HepG2 (cell line): ENCODE data around the gene BEND4. TPM values are rescaled to one million over a fixed set of nuclear protein-coding genes. Genes with fewer than 3 reads are reported as not detected.

Experiments
- ATAC-seq: fragments of 200-7000 bp; cut with Tn5 transposase; 3 replicates; pipeline ENCODE4 v1.9.1; 2020; ENCODE audit warnings: mild to moderate bottlenecking, moderate library complexity
- BruUV-seq: library from RNA; stranded (reverse); fragments of 400-500 nt; replicated peaks from 2 replicates; lab custom pipeline; 2021; lab: Mats Ljungman, UMichigan
- CTCF ChIA-PET: fragments of 300-600 bp; formaldehyde crosslinking; extraction: SDS; loops from one replicate; lab custom pipeline; 2021; ENCODE audit warnings: low total read pairs, inconsistent platforms, low intra/inter-chr PET ratio; lab: Yijun Ruan, JAX
- POLR2A ChIA-PET: fragments of 350-600 bp; sonication (Branson Sonifier 250); formaldehyde crosslinking; loops from one replicate; lab custom pipeline; 2020; ENCODE audit warnings: antibody characterized with exemption, inconsistent platforms; lab: Yijun Ruan, JAX
- DNase-seq: peaks from one replicate; pipeline ENCODE4 v3.0.0-alpha.2; 2015; ENCODE audit warnings: low spot score
- FAIRE-seq: peaks from 3 replicates; lab custom pipeline; 2011; peaks lifted over from hg19 to GRCh38; lab: Jason Lieb, UNC
- H2AFZ ChIP-seq: one replicate; pipeline ENCODE4 v1.6.1; 2011; ENCODE audit warnings: low read length, inconsistent platforms
- H3K27ac ChIP-seq: fragments of 300-600 bp; 3 replicates; pipeline ENCODE4 v1.8.0; 2011; ENCODE audit warnings: mixed run types, mild to moderate bottlenecking, mixed read lengths, low read length, inconsistent platforms; ENCODE audit not compliant: insufficient read depth; ENCODE audit errors: extremely low read length
- H3K27me3 ChIP-seq, 2 experiments: fragments of 200-600 bp in 1 of 2; 2 replicates in 1 of 2; 3 replicates in 1 of 2; pipeline versions ENCODE4 v1.6.0 to v1.8.0; 2011; ENCODE audit warnings: low read length in 2 of 2, mild to moderate bottlenecking in 2 of 2, moderate library complexity in 2 of 2, inconsistent platforms in 1 of 2; ENCODE audit not compliant: insufficient read depth in 2 of 2, control insufficient read depth in 1 of 2
- H3K36me3 ChIP-seq, 2 experiments: fragments of 200-600 bp in 1 of 2; replicated peaks in 1 of 2; 2 replicates in 1 of 2; 3 replicates in 1 of 2; pipeline versions ENCODE4 v1.5.1 to v1.8.0; 2011; ENCODE audit warnings: low read length in 2 of 2, inconsistent platforms in 1 of 2; ENCODE audit not compliant: insufficient read depth in 2 of 2, control insufficient read depth in 1 of 2
- H3K4me1 ChIP-seq: 2 replicates; pipeline ENCODE4 v1.5.1; 2012; ENCODE audit warnings: low read length, inconsistent platforms; ENCODE audit not compliant: insufficient read depth
- H3K4me2 ChIP-seq: 2 replicates; pipeline ENCODE4 v1.6.0; 2011; ENCODE audit warnings: low read depth, low read length, inconsistent platforms
- H3K4me3 ChIP-seq, 3 experiments: fragments of 200-600 bp in 1 of 3; sonication (generic), shearing (Covaris generic) in 1 of 3; replicated peaks in 1 of 3; 2 replicates each; pipeline ENCODE4 v1.5.1; 2011 to 2016; ENCODE audit warnings: low read length in 3 of 3, inconsistent platforms in 2 of 3, low read depth in 2 of 3, mild to moderate bottlenecking in 2 of 3, control low read depth in 1 of 3, mixed read lengths in 1 of 3; ENCODE audit not compliant: insufficient read depth in 1 of 3
- H3K79me2 ChIP-seq: one replicate; pipeline ENCODE4 v1.6.1; 2011; ENCODE audit warnings: low read length, inconsistent platforms; ENCODE audit not compliant: insufficient read depth
- H3K9ac ChIP-seq: 2 replicates; pipeline ENCODE4 v1.6.0; 2011; ENCODE audit warnings: mild to moderate bottlenecking, low read depth, low read length, inconsistent platforms; ENCODE audit not compliant: insufficient read depth
- H3K9me3 ChIP-seq: 2 replicates; pipeline ENCODE4 v1.5.1; 2012; ENCODE audit warnings: mild to moderate bottlenecking, low read length
- H4K20me1 ChIP-seq: 2 replicates; pipeline ENCODE4 v1.6.0; 2011; ENCODE audit warnings: inconsistent platforms, mild to moderate bottlenecking, low read length, moderate library complexity; ENCODE audit not compliant: insufficient read depth
- FOXJ3 ChIP-seq: sonication (generic); formaldehyde crosslinking; IDR thresholded peaks from 2 replicates; pipeline ENCODE4 v1.4.0; 2020; ENCODE audit warnings: missing genetic modification reagents, mild to moderate bottlenecking, borderline replicate concordance
- KLF13 ChIP-seq: sonication (generic); formaldehyde crosslinking; IDR thresholded peaks from 2 replicates; pipeline ENCODE4 v1.4.0; 2020; ENCODE audit warnings: mild to moderate bottlenecking, missing genetic modification reagents
- MBNL3 ChIP-seq: fragments of 250-450 bp; sonication (Bioruptor Pico); conservative IDR thresholded peaks from 2 replicates; pipeline ENCODE4 v1.8.0; 2022; ENCODE audit warnings: mild to moderate bottlenecking, inconsistent platforms
- NCOA2 ChIP-seq: sonication (generic); formaldehyde crosslinking; IDR thresholded peaks from 2 replicates; pipeline ENCODE4 v1.8.0; 2022; ENCODE audit warnings: inconsistent platforms
- ZNF225 ChIP-seq: sonication (generic); formaldehyde crosslinking; IDR thresholded peaks from 2 replicates; pipeline ENCODE4 v1.4.0; 2020; ENCODE audit warnings: mild to moderate bottlenecking, missing genetic modification reagents
- ZNF512B ChIP-seq: sonication (generic); formaldehyde crosslinking; IDR thresholded peaks from 2 replicates; pipeline ENCODE4 v1.5.1; 2020; ENCODE audit warnings: missing genetic modification reagents, mild to moderate bottlenecking, borderline replicate concordance
- ZNF574 ChIP-seq: sonication (generic); formaldehyde crosslinking; IDR thresholded peaks from 2 replicates; pipeline ENCODE4 v1.4.0; 2020; ENCODE audit warnings: missing genetic modification reagents
- ZNF780A ChIP-seq: sonication (generic); formaldehyde crosslinking; IDR thresholded peaks from 2 replicates; pipeline ENCODE4 v1.8.0; 2022; ENCODE audit warnings: mild to moderate bottlenecking, missing genetic modification reagents, moderate library complexity
- WGBS: methylation state at CpG from one replicate; pipeline ENCODE4 v1.1.6; 2017; ENCODE audit warnings: low lambda C conversion rate; 5-methylcytosine and 5-hydroxymethylcytosine counted together
- in situ Hi-C: cut with HindIII; loops from 2 replicates; pipeline ENCODE4 v1.10.0; 2017; ENCODE audit warnings: low pct_unique_long_range_greater_than_20kb; ENCODE audit not compliant: extremely low pct_ligation_motif_present
- intact Hi-C: fragments of 100-400 bp; cut with micrococcal nuclease; formaldehyde crosslinking; loops from one replicate; pipeline ENCODE4 v1.10.0; 2022; ENCODE audit not compliant: unreplicated experiment
- polyA plus RNA-seq, 8 experiments: library from polyadenylated mRNA; depleted of rRNA in 3 of 8; stranded (reverse) in 7 of 8; unstranded in 1 of 8; fragments of >200 nt; fragmentation: Illumina TruSeq in 4 of 8; extraction: Trizol in 4 of 8; gene quantifications; 2 replicates each; pipeline versions ENCODE4 v1.2.1 to v1.2.3, GENCODE V29; 2011 to 2016; ENCODE audit warnings: low read depth in 4 of 8, missing spikeins in 1 of 8, mixed read lengths in 1 of 8; ENCODE audit not compliant: insufficient read depth in 1 of 8
- total RNA-seq, 5 experiments: library from RNA; depleted of rRNA; stranded (reverse); fragments of >200 nt; fragmentation: Illumina TruSeq; extraction: Trizol; gene quantifications; 2 replicates each; pipeline ENCODE4 v1.2.3, GENCODE V29; 2016; ENCODE audit warnings: low read depth in 1 of 5
- TF ChIP-seq, protein P1 (sequence below), 2 experiments: sonication (generic) in 1 of 2; formaldehyde crosslinking in 1 of 2; IDR thresholded peaks; 2 replicates each; pipeline versions ENCODE4 v1.6.1 to v1.9.0; 2014 to 2022; ENCODE audit warnings: antibody characterized with exemption in 1 of 2, borderline replicate concordance in 1 of 2, inconsistent platforms in 1 of 2, low read depth in 1 of 2, missing genetic modification reagents in 1 of 2
- TF ChIP-seq, protein P2 (sequence below): sonication (generic); formaldehyde crosslinking; IDR thresholded peaks from 2 replicates; pipeline ENCODE4 v1.4.0; 2020; ENCODE audit warnings: missing genetic modification reagents

Gene BEND4
- total and polyA plus RNA-seq, 2 of the 13 experiments (the other 11 are each of a cell fraction or from before 2014, with no cell fraction given): not detected

DNA sequence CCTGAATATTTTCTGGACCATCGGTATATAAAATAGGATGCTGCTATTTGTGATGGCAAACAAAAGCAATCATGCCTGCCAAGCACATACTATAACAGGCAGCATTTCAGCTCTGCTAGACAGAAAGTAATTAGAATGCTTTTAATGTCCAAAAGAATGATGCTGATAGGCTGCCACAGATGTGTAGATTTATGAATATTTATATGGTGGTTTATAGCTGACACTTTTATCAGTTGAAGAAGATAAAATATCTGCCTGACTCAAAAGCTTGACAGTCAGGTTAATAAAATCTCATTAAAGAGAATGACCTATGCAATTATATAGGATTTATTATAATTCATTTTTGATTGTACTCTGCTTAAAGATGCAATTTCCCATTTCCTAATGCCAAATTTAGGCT, 4.0 kb downstream of the BEND4 start:
- POLR2A ChIA-PET: no interaction called here
- no TSS peak for BruUV-seq
- TF ChIP-seq, protein P1, sequence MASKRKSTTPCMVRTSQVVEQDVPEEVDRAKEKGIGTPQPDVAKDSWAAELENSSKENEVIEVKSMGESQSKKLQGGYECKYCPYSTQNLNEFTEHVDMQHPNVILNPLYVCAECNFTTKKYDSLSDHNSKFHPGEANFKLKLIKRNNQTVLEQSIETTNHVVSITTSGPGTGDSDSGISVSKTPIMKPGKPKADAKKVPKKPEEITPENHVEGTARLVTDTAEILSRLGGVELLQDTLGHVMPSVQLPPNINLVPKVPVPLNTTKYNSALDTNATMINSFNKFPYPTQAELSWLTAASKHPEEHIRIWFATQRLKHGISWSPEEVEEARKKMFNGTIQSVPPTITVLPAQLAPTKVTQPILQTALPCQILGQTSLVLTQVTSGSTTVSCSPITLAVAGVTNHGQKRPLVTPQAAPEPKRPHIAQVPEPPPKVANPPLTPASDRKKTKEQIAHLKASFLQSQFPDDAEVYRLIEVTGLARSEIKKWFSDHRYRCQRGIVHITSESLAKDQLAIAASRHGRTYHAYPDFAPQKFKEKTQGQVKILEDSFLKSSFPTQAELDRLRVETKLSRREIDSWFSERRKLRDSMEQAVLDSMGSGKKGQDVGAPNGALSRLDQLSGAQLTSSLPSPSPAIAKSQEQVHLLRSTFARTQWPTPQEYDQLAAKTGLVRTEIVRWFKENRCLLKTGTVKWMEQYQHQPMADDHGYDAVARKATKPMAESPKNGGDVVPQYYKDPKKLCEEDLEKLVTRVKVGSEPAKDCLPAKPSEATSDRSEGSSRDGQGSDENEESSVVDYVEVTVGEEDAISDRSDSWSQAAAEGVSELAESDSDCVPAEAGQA (IDR thresholded peaks at IDR 0.05; ENCODE audit: low read depth): no peak
- TF ChIP-seq, protein P1 (CRISPR knock-in tag; IDR thresholded peaks at IDR 0.05; ENCODE audit: borderline replicate concordance): no peak
- TF ChIP-seq NCOA2 (CRISPR knock-in tag): no peak
- no peak for TF ChIP-seq ZNF225
- no peak for TF ChIP-seq MBNL3 (CRISPR knock-in tag)
- no peak for TF ChIP-seq KLF13 (CRISPR knock-in tag)
- no peak for TF ChIP-seq ZNF512B (CRISPR knock-in tag)
- no peak for TF ChIP-seq ZNF574
- no peak for TF ChIP-seq ZNF780A (CRISPR knock-in tag)
- TF ChIP-seq, protein P2, sequence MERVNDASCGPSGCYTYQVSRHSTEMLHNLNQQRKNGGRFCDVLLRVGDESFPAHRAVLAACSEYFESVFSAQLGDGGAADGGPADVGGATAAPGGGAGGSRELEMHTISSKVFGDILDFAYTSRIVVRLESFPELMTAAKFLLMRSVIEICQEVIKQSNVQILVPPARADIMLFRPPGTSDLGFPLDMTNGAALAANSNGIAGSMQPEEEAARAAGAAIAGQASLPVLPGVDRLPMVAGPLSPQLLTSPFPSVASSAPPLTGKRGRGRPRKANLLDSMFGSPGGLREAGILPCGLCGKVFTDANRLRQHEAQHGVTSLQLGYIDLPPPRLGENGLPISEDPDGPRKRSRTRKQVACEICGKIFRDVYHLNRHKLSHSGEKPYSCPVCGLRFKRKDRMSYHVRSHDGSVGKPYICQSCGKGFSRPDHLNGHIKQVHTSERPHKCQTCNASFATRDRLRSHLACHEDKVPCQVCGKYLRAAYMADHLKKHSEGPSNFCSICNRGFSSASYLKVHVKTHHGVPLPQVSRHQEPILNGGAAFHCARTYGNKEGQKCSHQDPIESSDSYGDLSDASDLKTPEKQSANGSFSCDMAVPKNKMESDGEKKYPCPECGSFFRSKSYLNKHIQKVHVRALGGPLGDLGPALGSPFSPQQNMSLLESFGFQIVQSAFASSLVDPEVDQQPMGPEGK: no peak
- no peak for TF ChIP-seq FOXJ3 (CRISPR knock-in tag)

More for the DNA sequence above, 4.0 kb downstream of the BEND4 start:
- Histone ChIP-seq H3K4me1 (no peaks in the 10 kb centered on the region), H3K79me2 (no peaks in the 10 kb centered on the region), H3K27me3 (no peaks in the 10 kb centered on the region; a peak in 1 of 5 replicates), H2AFZ (no peak overlapping the region), H3K27ac (no peak overlapping the region), H4K20me1 (no peaks in the 10 kb centered on the region), H3K9ac (no peak overlapping the region), H3K4me3 (no peak overlapping the region), H3K36me3 (no peaks in the 10 kb centered on the region), H3K4me2 (no peak overlapping the region), H3K9me3 (no peaks in the 10 kb centered on the region)
- CTCF ChIA-PET: no interaction called here
- no peak for ATAC-seq
- in situ Hi-C loops (no loop called here), intact Hi-C loops (no loop called here)
- FAIRE-seq: no peak
- DNase-seq: no peak
- 47% methylated on average over 1 of the region's 1 CpG for WGBS
